Measurements from ENCODE around the gene PTPN4. TPM values are rescaled to one million over a fixed set of nuclear protein-coding genes. Genes with fewer than 3 reads are reported as not detected.

Gene PTPN4
- total RNA-seq, 1 donor from 2014 or later = 21.4 TPM

GRCh38 chr2:119734047-119734446 lies 25.7 kb upstream of the PTPN4 start:
- Mint-ChIP-seq H3K4me3 (ENCODE audit: unreplicated experiment) (no peak overlapping the region), H3K36me3 (ENCODE audit: unreplicated experiment) (no peaks in the 10 kb centered on the region), H3K27me3 (ENCODE audit: unreplicated experiment) (peaks cover 43% of the 10 kb centered on the region), H3K27ac (ENCODE audit: unreplicated experiment) (no peak overlapping the region), H3K9me3 (ENCODE audit: unreplicated experiment) (no peaks in the 10 kb centered on the region), H3K4me1 (ENCODE audit: unreplicated experiment) (peaks cover 3% of the 10 kb centered on the region)
- DNase-seq (ENCODE audit: extremely low spot score, unreplicated experiment) = no peak
- TF ChIP-seq, protein P1, sequence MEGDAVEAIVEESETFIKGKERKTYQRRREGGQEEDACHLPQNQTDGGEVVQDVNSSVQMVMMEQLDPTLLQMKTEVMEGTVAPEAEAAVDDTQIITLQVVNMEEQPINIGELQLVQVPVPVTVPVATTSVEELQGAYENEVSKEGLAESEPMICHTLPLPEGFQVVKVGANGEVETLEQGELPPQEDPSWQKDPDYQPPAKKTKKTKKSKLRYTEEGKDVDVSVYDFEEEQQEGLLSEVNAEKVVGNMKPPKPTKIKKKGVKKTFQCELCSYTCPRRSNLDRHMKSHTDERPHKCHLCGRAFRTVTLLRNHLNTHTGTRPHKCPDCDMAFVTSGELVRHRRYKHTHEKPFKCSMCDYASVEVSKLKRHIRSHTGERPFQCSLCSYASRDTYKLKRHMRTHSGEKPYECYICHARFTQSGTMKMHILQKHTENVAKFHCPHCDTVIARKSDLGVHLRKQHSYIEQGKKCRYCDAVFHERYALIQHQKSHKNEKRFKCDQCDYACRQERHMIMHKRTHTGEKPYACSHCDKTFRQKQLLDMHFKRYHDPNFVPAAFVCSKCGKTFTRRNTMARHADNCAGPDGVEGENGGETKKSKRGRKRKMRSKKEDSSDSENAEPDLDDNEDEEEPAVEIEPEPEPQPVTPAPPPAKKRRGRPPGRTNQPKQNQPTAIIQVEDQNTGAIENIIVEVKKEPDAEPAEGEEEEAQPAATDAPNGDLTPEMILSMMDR (IDR thresholded peaks at IDR 0.05) = no peak

- TF ChIP-seq, protein P1 (IDR thresholded peaks at IDR 0.05) = no peak
- Mint-ChIP-seq H3K4me3 (ENCODE audit: unreplicated experiment) (no peak overlapping the region), H3K27ac (ENCODE audit: unreplicated experiment) (no peak overlapping the region), H3K36me3 (ENCODE audit: unreplicated experiment) (no peaks in the 10 kb centered on the region), H3K9me3 (ENCODE audit: unreplicated experiment) (no peaks in the 10 kb centered on the region), H3K4me1 (ENCODE audit: unreplicated experiment) (peaks cover 3% of the 10 kb centered on the region), H3K27me3 (ENCODE audit: unreplicated experiment) (peaks cover 44% of the 10 kb centered on the region)
- DNase-seq (ENCODE audit: extremely low spot score, unreplicated experiment) = no peak
Measured at GRCh38 chr2:119735565-119735964, 24.2 kb upstream of the PTPN4 start.

GRCh38 chr2:119736021-119736420 lies 23.7 kb upstream of the PTPN4 start:
- Mint-ChIP-seq H3K4me3 (ENCODE audit: unreplicated experiment) (no peak overlapping the region), H3K36me3 (ENCODE audit: unreplicated experiment) (no peaks in the 10 kb centered on the region), H3K27ac (ENCODE audit: unreplicated experiment) (no peak overlapping the region), H3K4me1 (ENCODE audit: unreplicated experiment) (peaks cover 3% of the 10 kb centered on the region), H3K27me3 (ENCODE audit: unreplicated experiment) (peaks cover 44% of the 10 kb centered on the region), H3K9me3 (ENCODE audit: unreplicated experiment) (no peaks in the 10 kb centered on the region)
- DNase-seq (ENCODE audit: extremely low spot score, unreplicated experiment) = no peak
- TF ChIP-seq, protein P1 (IDR thresholded peaks at IDR 0.05) = no peak

- H3K4me3 Mint-ChIP-seq (ENCODE audit: unreplicated experiment) = no peak overlapping the region
- H3K27ac Mint-ChIP-seq (ENCODE audit: unreplicated experiment) = no peak overlapping the region
- H3K27me3 Mint-ChIP-seq (ENCODE audit: unreplicated experiment) = peaks cover 52% of the 10 kb centered on the region
- H3K9me3 Mint-ChIP-seq (ENCODE audit: unreplicated experiment) = no peaks in the 10 kb centered on the region
- TF ChIP-seq, protein P1 (IDR thresholded peaks at IDR 0.05) = no peak
- DNase-seq (ENCODE audit: extremely low spot score, unreplicated experiment) = no peak
- H3K4me1 Mint-ChIP-seq (ENCODE audit: unreplicated experiment) = no peaks in the 10 kb centered on the region
- no peaks in the 10 kb centered on the region for H3K36me3 Mint-ChIP-seq (ENCODE audit: unreplicated experiment)
Measured at GRCh38 chr2:119739580-119740255, 20.0 kb upstream of the PTPN4 start.

GRCh38 chr2:119741001-119741400 lies 18.7 kb upstream of the PTPN4 start:
- TF ChIP-seq, protein P1 (IDR thresholded peaks at IDR 0.05) = no peak
- H3K36me3 Mint-ChIP-seq (ENCODE audit: unreplicated experiment) = no peaks in the 10 kb centered on the region

More at GRCh38 chr2:119741001-119741400, 18.7 kb upstream of the PTPN4 start:
- Mint-ChIP-seq H3K4me1 (ENCODE audit: unreplicated experiment) (no peaks in the 10 kb centered on the region), H3K9me3 (ENCODE audit: unreplicated experiment) (no peaks in the 10 kb centered on the region), H3K4me3 (ENCODE audit: unreplicated experiment) (no peak overlapping the region), H3K27me3 (ENCODE audit: unreplicated experiment) (peaks cover 51% of the 10 kb centered on the region), H3K27ac (ENCODE audit: unreplicated experiment) (no peak overlapping the region)
- no peak for DNase-seq (ENCODE audit: extremely low spot score, unreplicated experiment)
